ENCODE measurements around the gene DNAH10. TPM values are rescaled to one million over a fixed set of nuclear protein-coding genes. Genes with fewer than 3 reads are reported as not detected.

The DNAH10 gene
- total RNA-seq, 1 donor from 2014 or later: 0.54 TPM

DNA sequence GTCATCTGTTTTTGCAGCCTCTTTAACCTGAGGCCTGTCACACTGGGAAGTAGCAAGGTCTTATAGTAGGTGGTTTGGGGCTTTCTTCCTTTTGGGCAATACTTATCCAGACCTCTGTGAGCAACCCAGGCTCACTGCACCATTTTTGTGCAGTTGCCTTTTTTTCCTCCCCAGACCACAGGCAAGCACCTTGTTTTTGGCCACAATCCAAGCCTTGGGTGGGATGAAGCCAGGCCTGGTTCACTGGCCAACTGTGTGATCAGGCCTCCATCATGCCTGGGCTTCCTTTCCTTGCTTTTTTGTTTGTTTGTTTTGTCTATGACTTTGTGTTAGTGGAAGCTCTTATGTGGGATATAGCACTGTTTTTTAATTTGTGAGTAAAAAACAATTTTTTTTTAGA is 71.7 kb downstream of the DNAH10 start:
- Mint-ChIP-seq H3K4me3 (ENCODE audit: unreplicated experiment) (no peak overlapping the region), H3K9me3 (ENCODE audit: unreplicated experiment) (peaks cover 12% of the 10 kb centered on the region), H3K36me3 (ENCODE audit: low read depth, unreplicated experiment) (peaks cover 1% of the 10 kb centered on the region), H3K4me1 (ENCODE audit: low read depth, unreplicated experiment) (peaks cover 2% of the 10 kb centered on the region), H3K27me3 (ENCODE audit: low read depth, unreplicated experiment) (no peaks in the 10 kb centered on the region), H3K27ac (ENCODE audit: unreplicated experiment) (no peak overlapping the region)
- FAIRE-seq (no peak), DNase-seq (ENCODE audit: low read depth) (no peak)
- no peak overlapping the region for H3K4me2 ChIP-seq (ENCODE audit: low read length)
- no peaks in the 10 kb centered on the region for H4K20me1 ChIP-seq (ENCODE audit: insufficient read depth, low read length)
- peaks cover 12% of the 10 kb centered on the region for H3K9me3 ChIP-seq (ENCODE audit: insufficient read depth, low read depth, low read length)
- no peak overlapping the region for H2AFZ ChIP-seq (ENCODE audit: low read depth, low read length)
- H3K36me3 ChIP-seq (ENCODE audit: insufficient read depth, low read length): no peaks in the 10 kb centered on the region
- peaks cover 2% of the 10 kb centered on the region for H3K27me3 ChIP-seq (ENCODE audit: insufficient read depth, low read length)
- TF ChIP-seq EZH2 (IDR thresholded peaks at IDR 0.05; ENCODE audit: insufficient read depth, low read length): no peak
- TF ChIP-seq, protein P1, sequence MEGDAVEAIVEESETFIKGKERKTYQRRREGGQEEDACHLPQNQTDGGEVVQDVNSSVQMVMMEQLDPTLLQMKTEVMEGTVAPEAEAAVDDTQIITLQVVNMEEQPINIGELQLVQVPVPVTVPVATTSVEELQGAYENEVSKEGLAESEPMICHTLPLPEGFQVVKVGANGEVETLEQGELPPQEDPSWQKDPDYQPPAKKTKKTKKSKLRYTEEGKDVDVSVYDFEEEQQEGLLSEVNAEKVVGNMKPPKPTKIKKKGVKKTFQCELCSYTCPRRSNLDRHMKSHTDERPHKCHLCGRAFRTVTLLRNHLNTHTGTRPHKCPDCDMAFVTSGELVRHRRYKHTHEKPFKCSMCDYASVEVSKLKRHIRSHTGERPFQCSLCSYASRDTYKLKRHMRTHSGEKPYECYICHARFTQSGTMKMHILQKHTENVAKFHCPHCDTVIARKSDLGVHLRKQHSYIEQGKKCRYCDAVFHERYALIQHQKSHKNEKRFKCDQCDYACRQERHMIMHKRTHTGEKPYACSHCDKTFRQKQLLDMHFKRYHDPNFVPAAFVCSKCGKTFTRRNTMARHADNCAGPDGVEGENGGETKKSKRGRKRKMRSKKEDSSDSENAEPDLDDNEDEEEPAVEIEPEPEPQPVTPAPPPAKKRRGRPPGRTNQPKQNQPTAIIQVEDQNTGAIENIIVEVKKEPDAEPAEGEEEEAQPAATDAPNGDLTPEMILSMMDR (IDR thresholded peaks at IDR 0.05; ENCODE audit: insufficient read depth, low read depth, low read length): no peak
- H3K79me2 ChIP-seq (ENCODE audit: insufficient read depth, low read length): no peaks in the 10 kb centered on the region
- no peak overlapping the region for H3K9ac ChIP-seq (ENCODE audit: low read length)
- no peak overlapping the region for H3K27ac ChIP-seq (ENCODE audit: low read depth, low read length)
- H3K4me1 ChIP-seq (ENCODE audit: insufficient read depth, low read length): no peaks in the 10 kb centered on the region
- H3K4me3 ChIP-seq (ENCODE audit: insufficient read depth, low read depth, low read length): no peak overlapping the region

DNA sequence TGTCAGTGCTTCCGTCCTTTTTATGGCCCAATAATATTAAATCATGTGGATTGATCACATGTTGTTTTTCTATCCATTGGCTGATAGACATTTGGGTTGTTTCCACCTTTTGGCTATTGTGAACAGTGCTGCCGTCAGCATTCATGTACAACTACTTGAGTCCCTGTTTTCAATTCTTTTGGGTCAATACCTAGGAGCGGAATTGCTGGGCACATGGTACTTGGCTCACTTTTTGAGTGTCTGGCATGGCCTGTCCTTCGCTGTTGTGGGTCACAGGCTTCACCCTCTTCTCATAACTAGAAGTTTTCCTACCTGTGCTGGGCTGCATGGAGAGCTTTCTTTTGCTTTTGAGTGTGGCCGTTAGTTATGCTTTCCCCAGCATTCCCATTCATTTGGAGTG is 72.7 kb downstream of the DNAH10 start:
- Mint-ChIP-seq H3K27me3 (ENCODE audit: low read depth, unreplicated experiment) (no peaks in the 10 kb centered on the region), H3K36me3 (ENCODE audit: low read depth, unreplicated experiment) (no peaks in the 10 kb centered on the region), H3K9me3 (ENCODE audit: unreplicated experiment) (peaks cover 5% of the 10 kb centered on the region), H3K4me1 (ENCODE audit: low read depth, unreplicated experiment) (no peaks in the 10 kb centered on the region), H3K4me3 (ENCODE audit: unreplicated experiment) (no peak overlapping the region), H3K27ac (ENCODE audit: unreplicated experiment) (no peak overlapping the region)
- Histone ChIP-seq H3K9me3 (ENCODE audit: insufficient read depth, low read depth, low read length) (peaks cover 10% of the 10 kb centered on the region), H3K27ac (ENCODE audit: low read depth, low read length) (no peak overlapping the region), H3K4me3 (ENCODE audit: insufficient read depth, low read depth, low read length) (no peak overlapping the region), H3K36me3 (ENCODE audit: insufficient read depth, low read length) (no peaks in the 10 kb centered on the region), H4K20me1 (ENCODE audit: insufficient read depth, low read length) (no peaks in the 10 kb centered on the region), H3K79me2 (ENCODE audit: insufficient read depth, low read length) (no peaks in the 10 kb centered on the region), H2AFZ (ENCODE audit: low read depth, low read length) (no peak overlapping the region), H3K9ac (ENCODE audit: low read length) (no peak overlapping the region), H3K4me1 (ENCODE audit: insufficient read depth, low read length) (no peaks in the 10 kb centered on the region), H3K27me3 (ENCODE audit: insufficient read depth, low read length) (peaks cover 2% of the 10 kb centered on the region), H3K4me2 (ENCODE audit: low read length) (no peak overlapping the region)
- DNase-seq (ENCODE audit: low read depth) (no peak), FAIRE-seq (no peak)
- TF ChIP-seq, protein P1 (IDR thresholded peaks at IDR 0.05; ENCODE audit: insufficient read depth, low read depth, low read length): no peak
- no peak for TF ChIP-seq EZH2 (IDR thresholded peaks at IDR 0.05; ENCODE audit: insufficient read depth, low read length)

DNA sequence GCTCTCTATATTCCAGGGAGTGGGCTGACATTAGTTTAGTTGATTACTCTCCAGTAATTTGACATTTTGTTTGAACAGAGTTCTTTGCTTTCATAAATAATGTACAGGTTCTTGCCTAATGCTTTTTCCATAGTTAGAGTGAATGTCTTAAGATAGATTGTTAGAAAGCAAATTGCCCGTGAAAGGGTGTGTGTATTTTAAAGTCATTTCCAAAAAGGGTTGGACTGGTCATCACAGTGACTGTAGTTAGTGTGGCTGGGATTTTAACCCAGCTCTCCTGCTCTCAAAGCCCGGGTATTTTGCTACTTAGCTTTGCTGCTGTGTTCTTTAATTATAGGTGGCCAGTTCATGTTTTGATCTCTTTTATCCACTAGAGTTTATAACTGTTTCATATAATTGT is 74.2 kb downstream of the DNAH10 start:
- H3K4me3 Mint-ChIP-seq (ENCODE audit: unreplicated experiment): no peak overlapping the region
- Histone ChIP-seq H3K27me3 (ENCODE audit: insufficient read depth, low read length) (peaks cover 2% of the 10 kb centered on the region), H3K4me3 (ENCODE audit: insufficient read depth, low read depth, low read length) (no peak overlapping the region), H3K4me1 (ENCODE audit: insufficient read depth, low read length) (no peaks in the 10 kb centered on the region), H2AFZ (ENCODE audit: low read depth, low read length) (no peak overlapping the region), H3K9me3 (ENCODE audit: insufficient read depth, low read depth, low read length) (peaks cover 7% of the 10 kb centered on the region), H3K36me3 (ENCODE audit: insufficient read depth, low read length) (no peaks in the 10 kb centered on the region), H3K27ac (ENCODE audit: low read depth, low read length) (no peak overlapping the region), H4K20me1 (ENCODE audit: insufficient read depth, low read length) (no peaks in the 10 kb centered on the region), H3K4me2 (ENCODE audit: low read length) (no peak overlapping the region), H3K79me2 (ENCODE audit: insufficient read depth, low read length) (no peaks in the 10 kb centered on the region), H3K9ac (ENCODE audit: low read length) (no peak overlapping the region)
- no peaks in the 10 kb centered on the region for H3K36me3 Mint-ChIP-seq (ENCODE audit: low read depth, unreplicated experiment)
- peaks cover 7% of the 10 kb centered on the region for H3K9me3 Mint-ChIP-seq (ENCODE audit: unreplicated experiment)
- H3K27me3 Mint-ChIP-seq (ENCODE audit: low read depth, unreplicated experiment): no peaks in the 10 kb centered on the region
- H3K27ac Mint-ChIP-seq (ENCODE audit: unreplicated experiment): no peak overlapping the region
- no peak for DNase-seq (ENCODE audit: low read depth)
- no peaks in the 10 kb centered on the region for H3K4me1 Mint-ChIP-seq (ENCODE audit: low read depth, unreplicated experiment)
- no peak for FAIRE-seq
- TF ChIP-seq EZH2 (IDR thresholded peaks at IDR 0.05; ENCODE audit: insufficient read depth, low read length): no peak
- TF ChIP-seq, protein P1 (IDR thresholded peaks at IDR 0.05; ENCODE audit: insufficient read depth, low read depth, low read length): no peak

All from astrocyte (in vitro differentiated cells and primary cell).